HG03045 (cell line): ENCODE data around the gene PRKCH.

Experiments used
- ATAC-seq: cut with Tn5 transposase; IDR thresholded peaks from one replicate; pipeline ENCODE4 v1.9.1; 2021; ENCODE audit warnings: mild to moderate bottlenecking, moderate library complexity; ENCODE audit not compliant: unreplicated experiment

The PRKCH gene

GRCh38 chr14:61335049-61335448 is 13.7 kb downstream of the PRKCH start:
- ATAC-seq = no peak

- ATAC-seq = no peak
These were observed 14.4 kb downstream of the PRKCH start for GRCh38 chr14:61335671-61336275.

- ATAC-seq = no peak
These were observed 16.5 kb downstream of the PRKCH start for GRCh38 chr14:61337893-61338292.

- ATAC-seq = no peak
These were observed 17.1 kb downstream of the PRKCH start for GRCh38 chr14:61338457-61338856.

- ATAC-seq = no peak
These were observed 20.2 kb downstream of the PRKCH start for GRCh38 chr14:61341275-61342206.

- ATAC-seq = no peak
These were observed 21.1 kb downstream of the PRKCH start for GRCh38 chr14:61342486-61342885.

- no peak for ATAC-seq
These were observed 21.6 kb downstream of the PRKCH start for GRCh38 chr14:61342932-61343331.

- ATAC-seq = no peak
These were observed 22.1 kb downstream of the PRKCH start for GRCh38 chr14:61343471-61343870.

- no peak for ATAC-seq
These were observed 22.6 kb downstream of the PRKCH start for GRCh38 chr14:61343991-61344405.

GRCh38 chr14:61344437-61345150 is 23.2 kb downstream of the PRKCH start:
- ATAC-seq = no peak

- no peak for ATAC-seq
These were observed 23.7 kb downstream of the PRKCH start for GRCh38 chr14:61345151-61345482.

GRCh38 chr14:61346221-61346620 is 24.8 kb downstream of the PRKCH start:
- ATAC-seq = no peak

GRCh38 chr14:61346793-61347192 is 25.4 kb downstream of the PRKCH start:
- ATAC-seq = no peak

GRCh38 chr14:61347826-61348443 is 26.6 kb downstream of the PRKCH start:
- ATAC-seq = no peak

GRCh38 chr14:61350427-61351270 is 29.3 kb downstream of the PRKCH start:
- no peak for ATAC-seq

GRCh38 chr14:61351477-61351876 is 30.1 kb downstream of the PRKCH start:
- ATAC-seq = no peak

- no peak for ATAC-seq
These were observed 34.5 kb downstream of the PRKCH start for GRCh38 chr14:61355892-61356325.

- ATAC-seq = no peak
These were observed 35.7 kb downstream of the PRKCH start for GRCh38 chr14:61357123-61357522.

- ATAC-seq = no peak
These were observed 37.3 kb downstream of the PRKCH start for GRCh38 chr14:61358554-61359226.
